ENCODE data around the gene AMN1. TPM values are rescaled to one million over a fixed set of nuclear protein-coding genes. Genes with fewer than 3 reads are reported as not detected.
A peak's percentile ranks its signal among the peaks of the same experiment; 100 is the strongest.

AMN1 gene
- total and polyA plus RNA-seq, 2 of the 13 experiments (the other 11 are each of a cell fraction or from before 2014, with no cell fraction given): 7.5 to 26.5 TPM

DNA sequence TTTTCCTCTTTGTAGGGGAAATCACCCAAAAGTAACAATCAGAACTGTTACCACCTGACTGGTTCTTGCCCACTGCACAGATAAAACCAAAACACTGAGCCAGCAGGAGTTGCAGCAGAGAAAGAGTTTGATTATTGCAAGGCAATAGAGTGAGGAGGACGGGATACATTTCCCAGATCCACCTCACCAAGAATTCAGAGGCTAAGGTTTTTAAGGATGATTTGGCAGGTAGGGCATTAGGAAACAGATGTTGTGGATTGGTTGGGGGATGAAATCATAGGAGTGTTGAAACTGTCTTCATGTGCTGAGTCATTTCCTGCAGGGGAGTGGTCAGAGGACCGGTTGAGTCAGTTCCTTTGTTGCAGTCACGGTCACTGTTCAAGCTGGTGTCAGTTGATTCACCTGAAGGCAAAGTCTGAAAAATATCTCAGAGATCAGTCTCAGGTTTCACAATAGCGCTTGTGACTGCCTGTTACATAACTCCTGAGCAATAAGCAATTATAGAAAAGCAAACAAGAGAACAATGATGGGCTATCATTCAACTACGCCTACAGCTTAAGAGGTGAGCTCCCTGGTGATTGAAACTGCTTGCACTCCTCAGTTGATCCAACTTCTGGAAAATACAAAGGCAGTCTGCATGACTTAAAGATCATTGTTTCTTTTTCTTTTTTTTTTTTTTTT is 20.3 kb upstream of the AMN1 start (continued):
- TF ChIP-seq, protein P1, sequence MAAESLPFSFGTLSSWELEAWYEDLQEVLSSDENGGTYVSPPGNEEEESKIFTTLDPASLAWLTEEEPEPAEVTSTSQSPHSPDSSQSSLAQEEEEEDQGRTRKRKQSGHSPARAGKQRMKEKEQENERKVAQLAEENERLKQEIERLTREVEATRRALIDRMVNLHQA (CRISPR knock-in tag; IDR thresholded peaks at IDR 0.05): peak; percentile 93; the same call in 1 of the 2 replicates
- TF ChIP-seq ZNF382 (CRISPR knock-in tag; IDR thresholded peaks at IDR 0.05; ENCODE audit: borderline replicate concordance) (no peak), NR0B2 (CRISPR knock-in tag; IDR thresholded peaks at IDR 0.05) (no peak), RFX5 (IDR thresholded peaks at IDR 0.05; ENCODE audit: low read depth, low read length) (peak; percentile 51; the same call in 1 of the 2 replicates), ISL2 (CRISPR knock-in tag; IDR thresholded peaks at IDR 0.05) (peak; percentile 96), ZNF589 (CRISPR knock-in tag; conservative IDR thresholded peaks at IDR 0.05) (no peak; the same call in 1 of the 2 replicates), TSC22D2 (CRISPR knock-in tag; IDR thresholded peaks at IDR 0.05; ENCODE audit: borderline replicate concordance) (no peak), ZSCAN20 (CRISPR knock-in tag; IDR thresholded peaks at IDR 0.05; ENCODE audit: borderline replicate concordance) (no peak), HDAC1 (CRISPR knock-in tag; IDR thresholded peaks at IDR 0.05) (peak; percentile 89), AGO2 (optimal IDR thresholded peaks at IDR 0.05; ENCODE audit: low read depth, low read length) (no peak), ZFP90 (CRISPR knock-in tag; IDR thresholded peaks at IDR 0.05; ENCODE audit: borderline replicate concordance) (peak; percentile 71; the same call in 1 of the 2 replicates), KDM6A (CRISPR knock-in tag; IDR thresholded peaks at IDR 0.05; ENCODE audit: low read depth) (peak; percentile 80), ZFAT (CRISPR knock-in tag; conservative IDR thresholded peaks at IDR 0.05) (no peak), HNRNPLL (IDR thresholded peaks at IDR 0.05; ENCODE audit: low read depth, low read length, poor library complexity, severe bottlenecking) (no peak), U2AF2 (IDR thresholded peaks at IDR 0.05; ENCODE audit: low read depth, low read length) (no peak), FOSL1 (CRISPR knock-in tag; IDR thresholded peaks at IDR 0.05; ENCODE audit: borderline replicate concordance) (peak; percentile 98), GPN1 (CRISPR knock-in tag; IDR thresholded peaks at IDR 0.05; ENCODE audit: borderline replicate concordance) (no peak), ZNF546 (CRISPR knock-in tag; conservative IDR thresholded peaks at IDR 0.05) (no peak), ZNF142 (CRISPR knock-in tag; IDR thresholded peaks at IDR 0.05) (no peak), ZNF709 (CRISPR knock-in tag; IDR thresholded peaks at IDR 0.05) (0 out of 2 replicates have a peak, but pooled peaks have one; percentile 16), ZNF3 (CRISPR knock-in tag; IDR thresholded peaks at IDR 0.05) (peak; percentile 78; the same call in 1 of the 2 replicates), TP53 (CRISPR knock-in tag; conservative IDR thresholded peaks at IDR 0.05) (peak; percentile 62; the same call in 1 of the 2 replicates), DRAP1 (CRISPR knock-in tag; IDR thresholded peaks at IDR 0.05) (no peak), ZNF850 (CRISPR knock-in tag; conservative IDR thresholded peaks at IDR 0.05) (no peak)

All from HepG2 (cell line).